Activated naive CD8-positive, alpha-beta T cell treated with anti-CD3 and anti-CD28 coated beads, Interleukin-2, amount 50 U/mL, for 24 hours (primary cell): ENCODE data around the gene AQP5.

Source experiments
- ATAC-seq: fragments of 150-1000 bp; cut with Tn5 transposase; one replicate; pipeline ENCODE4 v1.10.0; 2021
- DNase-seq: peaks from one replicate; pipeline ENCODE4 v3.0.0; 2021
- H3K27ac Mint-ChIP-seq: one replicate; pipeline ENCODE4 v1.8.0; 2021; ENCODE audit warnings: mild to moderate bottlenecking, mixed read lengths
- H3K27me3 Mint-ChIP-seq: one replicate; pipeline ENCODE4 v1.8.0; 2021; ENCODE audit warnings: mixed read lengths
- H3K36me3 Mint-ChIP-seq: one replicate; pipeline ENCODE4 v1.8.0; 2021; ENCODE audit warnings: low read depth, mixed read lengths
- H3K4me1 Mint-ChIP-seq: one replicate; pipeline ENCODE4 v1.8.0; 2021; ENCODE audit warnings: mixed read lengths
- H3K4me3 Mint-ChIP-seq: one replicate; pipeline ENCODE4 v1.8.0; 2021; ENCODE audit warnings: mild to moderate bottlenecking, moderate library complexity, mixed read lengths
- H3K9me3 Mint-ChIP-seq: one replicate; pipeline ENCODE4 v1.8.0; 2021; ENCODE audit warnings: mixed read lengths

The AQP5 gene

GRCh38 chr12:49941556-49942511 lies 19.8 kb upstream of the AQP5 start:
- H3K4me1 Mint-ChIP-seq = peaks cover 26% of the 10 kb centered on the region
- no peak overlapping the region for H3K27ac Mint-ChIP-seq
- no peaks in the 10 kb centered on the region for H3K9me3 Mint-ChIP-seq
- no peak overlapping the region for H3K4me3 Mint-ChIP-seq
- DNase-seq (no peak), ATAC-seq (no peak)
- no peaks in the 10 kb centered on the region for H3K36me3 Mint-ChIP-seq
- H3K27me3 Mint-ChIP-seq = peaks cover 5% of the 10 kb centered on the region

GRCh38 chr12:49942512-49942893 lies 19.2 kb upstream of the AQP5 start:
- H3K4me1 Mint-ChIP-seq = peaks cover 26% of the 10 kb centered on the region
- no peaks in the 10 kb centered on the region for H3K9me3 Mint-ChIP-seq
- peaks cover 5% of the 10 kb centered on the region for H3K27me3 Mint-ChIP-seq
- peak overlapping the region; percentile 33 for H3K27ac Mint-ChIP-seq
- H3K4me3 Mint-ChIP-seq = no peak overlapping the region
- DNase-seq (no peak), ATAC-seq (no peak)
- H3K36me3 Mint-ChIP-seq = no peaks in the 10 kb centered on the region

- H3K9me3 Mint-ChIP-seq = no peaks in the 10 kb centered on the region
- H3K27me3 Mint-ChIP-seq = peaks cover 5% of the 10 kb centered on the region
- peak overlapping the region; percentile 33 for H3K27ac Mint-ChIP-seq
- DNase-seq (no peak), ATAC-seq (no peak)
- peaks cover 26% of the 10 kb centered on the region for H3K4me1 Mint-ChIP-seq
- H3K36me3 Mint-ChIP-seq = no peaks in the 10 kb centered on the region
- H3K4me3 Mint-ChIP-seq = no peak overlapping the region
These were observed 18.6 kb upstream of the AQP5 start for GRCh38 chr12:49942921-49943624.

- H3K27ac Mint-ChIP-seq = no peak overlapping the region
- H3K36me3 Mint-ChIP-seq = no peaks in the 10 kb centered on the region
- no peak overlapping the region for H3K4me3 Mint-ChIP-seq
- no peak for ATAC-seq
- peaks cover 26% of the 10 kb centered on the region for H3K4me1 Mint-ChIP-seq
- DNase-seq = no peak
- H3K27me3 Mint-ChIP-seq = peaks cover 5% of the 10 kb centered on the region
- no peaks in the 10 kb centered on the region for H3K9me3 Mint-ChIP-seq
These were observed 18.1 kb upstream of the AQP5 start for GRCh38 chr12:49943625-49943960.

GRCh38 chr12:49944046-49944445 lies 17.6 kb upstream of the AQP5 start:
- no peaks in the 10 kb centered on the region for H3K36me3 Mint-ChIP-seq
- no peak overlapping the region for H3K4me3 Mint-ChIP-seq
- ATAC-seq (no peak), DNase-seq (no peak)
- H3K27ac Mint-ChIP-seq = no peak overlapping the region
- H3K4me1 Mint-ChIP-seq = peaks cover 26% of the 10 kb centered on the region
- H3K9me3 Mint-ChIP-seq = no peaks in the 10 kb centered on the region
- peaks cover 5% of the 10 kb centered on the region for H3K27me3 Mint-ChIP-seq

- H3K9me3 Mint-ChIP-seq = no peaks in the 10 kb centered on the region
- no peak for ATAC-seq
- peak overlapping the region; percentile 80 for H3K4me3 Mint-ChIP-seq
- H3K27me3 Mint-ChIP-seq = peaks cover 5% of the 10 kb centered on the region
- no peaks in the 10 kb centered on the region for H3K36me3 Mint-ChIP-seq
- peak overlapping the region; percentile 95 for H3K27ac Mint-ChIP-seq
- no peak for DNase-seq
- H3K4me1 Mint-ChIP-seq = peaks cover 26% of the 10 kb centered on the region
These were observed 17.0 kb upstream of the AQP5 start for GRCh38 chr12:49944718-49945117.

- H3K4me1 Mint-ChIP-seq = peaks cover 26% of the 10 kb centered on the region
- H3K27me3 Mint-ChIP-seq = peaks cover 5% of the 10 kb centered on the region
- peak overlapping the region; percentile 95 for H3K27ac Mint-ChIP-seq
These were observed 16.1 kb upstream of the AQP5 start for GRCh38 chr12:49945394-49946080.

GRCh38 chr12:49946086-49946485 lies 15.6 kb upstream of the AQP5 start:
- H3K4me3 Mint-ChIP-seq = peak overlapping the region; percentile 80
- peaks cover 26% of the 10 kb centered on the region for H3K4me1 Mint-ChIP-seq

More at GRCh38 chr12:49945394-49946080, 16.1 kb upstream of the AQP5 start:
- DNase-seq (peak; percentile 95), ATAC-seq (peak; percentile 99)
- Mint-ChIP-seq H3K36me3 (no peaks in the 10 kb centered on the region), H3K4me3 (peak overlapping the region; percentile 80), H3K9me3 (no peaks in the 10 kb centered on the region)

GRCh38 chr12:49946497-49946896 lies 15.2 kb upstream of the AQP5 start:
- Mint-ChIP-seq H3K4me1 (peaks cover 26% of the 10 kb centered on the region), H3K9me3 (no peaks in the 10 kb centered on the region), H3K27me3 (peaks cover 5% of the 10 kb centered on the region), H3K4me3 (no peak overlapping the region), H3K27ac (peak overlapping the region; percentile 95), H3K36me3 (no peaks in the 10 kb centered on the region)
- ATAC-seq (no peak), DNase-seq (no peak)

More at GRCh38 chr12:49946086-49946485, 15.6 kb upstream of the AQP5 start:
- no peaks in the 10 kb centered on the region for H3K9me3 Mint-ChIP-seq
- peak overlapping the region; percentile 95 for H3K27ac Mint-ChIP-seq
- H3K36me3 Mint-ChIP-seq = no peaks in the 10 kb centered on the region
- no peak for ATAC-seq
- no peak for DNase-seq
- H3K27me3 Mint-ChIP-seq = peaks cover 5% of the 10 kb centered on the region

- DNase-seq (no peak), ATAC-seq (no peak)
- no peaks in the 10 kb centered on the region for H3K9me3 Mint-ChIP-seq
- no peak overlapping the region for H3K4me3 Mint-ChIP-seq
- peaks cover 26% of the 10 kb centered on the region for H3K4me1 Mint-ChIP-seq
- peaks cover 5% of the 10 kb centered on the region for H3K27me3 Mint-ChIP-seq
- H3K36me3 Mint-ChIP-seq = no peaks in the 10 kb centered on the region
- no peak overlapping the region for H3K27ac Mint-ChIP-seq
These were observed 14.0 kb upstream of the AQP5 start for GRCh38 chr12:49947593-49948226.

GRCh38 chr12:49948866-49949845 lies 12.5 kb upstream of the AQP5 start:
- peaks cover 26% of the 10 kb centered on the region for H3K4me1 Mint-ChIP-seq
- ATAC-seq = no peak
- no peak overlapping the region for H3K4me3 Mint-ChIP-seq
- no peak overlapping the region for H3K27ac Mint-ChIP-seq
- no peak for DNase-seq
- no peaks in the 10 kb centered on the region for H3K9me3 Mint-ChIP-seq
- no peaks in the 10 kb centered on the region for H3K36me3 Mint-ChIP-seq
- peaks cover 15% of the 10 kb centered on the region for H3K27me3 Mint-ChIP-seq

GRCh38 chr12:49949866-49950265 lies 11.8 kb upstream of the AQP5 start:
- Mint-ChIP-seq H3K27me3 (peaks cover 22% of the 10 kb centered on the region), H3K9me3 (no peaks in the 10 kb centered on the region), H3K4me3 (no peak overlapping the region), H3K36me3 (no peaks in the 10 kb centered on the region), H3K4me1 (peaks cover 20% of the 10 kb centered on the region), H3K27ac (no peak overlapping the region)
- DNase-seq (no peak), ATAC-seq (no peak)
